Mucosa of rectum (tissue), 2 donors: ENCODE measurements around the gene SPATA45.
"Not testable (repeated sequence)": the region's sequence is repeated elsewhere in the genome, so short reads cannot be mapped to it uniquely, and the experiment has no call there.

Source experiments
- H3K27ac ChIP-seq, 2 donors: one replicate each; pipeline ENCODE4 v1.7.0; 2013; ENCODE audit warnings: inconsistent platforms in 2 of 2, low read depth in 2 of 2, low read length in 2 of 2
- H3K27me3 ChIP-seq, 2 donors: one replicate each; pipeline ENCODE4 v1.7.0; 2013; ENCODE audit warnings: low read length in 2 of 2; ENCODE audit not compliant: control insufficient read depth in 2 of 2, insufficient read depth in 2 of 2
- H3K36me3 ChIP-seq, 2 donors: one replicate each; pipeline ENCODE4 v1.7.0; 2013; ENCODE audit warnings: low read length in 2 of 2; ENCODE audit not compliant: control insufficient read depth in 2 of 2, insufficient read depth in 2 of 2
- H3K4me1 ChIP-seq, 2 donors: one replicate each; pipeline ENCODE4 v1.7.0; 2013; ENCODE audit warnings: low read length in 2 of 2, mild to moderate bottlenecking in 1 of 2; ENCODE audit not compliant: control insufficient read depth in 2 of 2, insufficient read depth in 2 of 2
- H3K4me3 ChIP-seq, 2 donors: one replicate each; pipeline ENCODE4 v1.7.0; 2013; ENCODE audit warnings: low read length in 2 of 2
- H3K9ac ChIP-seq, 2 donors: one replicate each; pipeline ENCODE4 v1.7.0; 2013; ENCODE audit warnings: low read length in 2 of 2, low read depth in 1 of 2, mild to moderate bottlenecking in 1 of 2
- H3K9me3 ChIP-seq, 2 donors: one replicate each; pipeline ENCODE4 v1.7.0; 2013; ENCODE audit warnings: low read length in 2 of 2; ENCODE audit not compliant: control insufficient read depth in 2 of 2
- donor health status: healthy.
- donor health status: Normal muscosa, but diverticular disease.

SPATA45 gene

DNA sequence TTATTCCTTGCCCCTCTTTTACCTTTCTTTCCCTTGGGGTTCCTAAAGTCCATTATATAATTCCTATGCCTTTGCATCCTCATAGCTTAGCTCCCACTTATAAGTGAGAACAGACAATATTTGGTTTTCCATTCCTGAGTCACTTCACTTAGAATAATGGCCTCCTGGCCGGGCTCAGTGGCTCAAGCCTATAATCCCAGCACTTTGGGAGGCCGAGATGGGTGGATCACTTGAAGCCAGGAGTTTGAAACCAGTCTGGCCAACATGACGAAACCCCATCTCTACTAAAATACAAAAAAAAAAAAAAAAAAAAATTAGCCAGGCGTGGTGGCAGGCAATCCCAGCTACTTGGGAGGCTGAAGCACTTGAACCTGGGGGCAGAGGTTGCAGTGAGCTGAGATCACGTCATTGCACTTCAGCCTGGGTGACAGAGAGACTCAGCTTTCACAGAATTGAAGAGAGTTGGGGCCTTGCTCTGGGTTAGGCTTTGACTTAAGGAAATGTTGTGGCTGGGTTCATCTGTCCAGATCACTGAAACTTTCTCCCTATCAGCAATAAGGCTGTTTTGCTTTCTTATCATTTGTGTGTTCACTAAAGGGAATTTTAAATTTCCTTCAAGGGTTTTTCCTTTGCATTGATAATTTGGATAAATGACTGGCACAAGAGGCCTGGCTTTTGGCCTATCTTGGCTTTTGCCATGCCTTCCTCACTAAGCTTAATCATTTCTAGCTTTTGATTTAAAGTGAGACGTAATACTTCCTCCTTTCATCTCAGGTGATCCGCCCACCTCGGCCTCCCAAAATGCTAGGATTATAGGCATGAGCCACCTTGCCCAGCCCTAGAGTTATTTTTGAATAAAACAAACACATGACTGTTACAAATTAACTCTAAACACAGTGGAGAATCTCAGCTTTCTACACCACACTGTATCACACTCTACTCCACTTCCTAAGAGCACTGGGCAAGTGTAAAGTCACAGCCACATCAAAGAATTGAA lies 13.9 kb downstream of the SPATA45 start:
- H3K4me3 ChIP-seq, H3K9me3 ChIP-seq, H3K27me3 ChIP-seq, H3K36me3 ChIP-seq, H3K4me1 ChIP-seq, H3K9ac ChIP-seq: not testable (repeated sequence)
- H3K27ac ChIP-seq = peak overlapping the region; percentile 58 to 72

DNA sequence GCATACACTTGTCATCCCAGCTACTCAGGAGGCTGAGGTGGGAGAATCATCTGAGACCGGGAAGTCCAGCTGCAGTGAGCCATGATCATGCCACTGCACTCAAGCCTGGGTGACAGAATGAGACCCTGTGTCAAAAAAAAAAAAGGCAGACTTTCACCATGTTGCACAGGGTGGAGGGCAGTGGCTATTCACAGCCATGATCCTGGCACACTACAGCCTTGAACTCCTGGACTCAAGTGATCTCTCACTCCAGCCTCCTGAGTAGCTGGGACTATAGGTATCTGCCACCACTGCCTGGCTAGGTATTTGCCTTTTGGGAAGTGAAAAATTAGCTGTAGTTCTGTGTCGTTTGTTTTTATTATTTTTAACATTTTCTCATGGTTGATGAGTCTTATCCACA lies 19.1 kb downstream of the SPATA45 start:
- Histone ChIP-seq H3K9ac (no peak overlapping the region), H3K36me3 (no peaks in the 10 kb centered on the region), H3K27ac (peak overlapping the region; percentile 3 to 63), H3K4me3 (no peak overlapping the region), H3K9me3 (peaks cover 7 to 10% of the 10 kb centered on the region in 2 donors), H3K4me1 (peaks cover 10 to 14% of the 10 kb centered on the region in 2 donors), H3K27me3 (no peaks in the 10 kb centered on the region)

DNA sequence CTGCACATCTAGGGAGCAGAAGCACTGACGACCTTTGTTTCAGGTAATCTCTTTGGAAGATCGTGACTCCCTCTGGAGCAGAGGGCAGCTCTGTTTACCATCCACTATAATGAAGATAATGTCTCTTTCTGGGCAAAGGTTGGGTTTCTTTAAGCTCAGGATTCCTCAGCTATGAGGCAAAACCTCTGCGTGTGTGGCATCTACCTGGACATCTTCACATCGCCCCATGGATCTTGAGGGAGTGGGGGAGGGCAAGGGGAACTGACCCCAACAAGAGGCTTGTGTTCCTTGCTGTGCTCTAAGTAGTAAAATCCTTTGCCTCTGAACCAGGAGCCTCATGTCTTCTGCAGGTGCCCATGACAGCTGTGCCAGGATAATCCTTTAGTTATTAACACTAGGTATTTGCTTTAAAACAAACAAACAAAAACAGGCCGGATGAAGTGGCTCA lies 19.6 kb downstream of the SPATA45 start:
- no peak overlapping the region for H3K9ac ChIP-seq
- H3K36me3 ChIP-seq = no peaks in the 10 kb centered on the region
- H3K4me1 ChIP-seq = peaks cover 9 to 14% of the 10 kb centered on the region in 2 donors
- no peaks in the 10 kb centered on the region for H3K27me3 ChIP-seq
- peak overlapping the region in 1 of 2 donors; percentile 31 for H3K4me3 ChIP-seq
- peak overlapping the region; percentile 3 to 63 for H3K27ac ChIP-seq
- H3K9me3 ChIP-seq = peaks cover 7 to 10% of the 10 kb centered on the region in 2 donors

GRCh38 chr1:212827171-212827776 lies 20.2 kb downstream of the SPATA45 start:
- H3K9me3 ChIP-seq = peaks cover 7 to 10% of the 10 kb centered on the region in 2 donors
- peak overlapping the region in 1 of 2 donors; percentile 31 for H3K4me3 ChIP-seq
- no peaks in the 10 kb centered on the region for H3K36me3 ChIP-seq
- H3K4me1 ChIP-seq = peaks cover 5 to 14% of the 10 kb centered on the region in 2 donors
- no peaks in the 10 kb centered on the region for H3K27me3 ChIP-seq
- H3K9ac ChIP-seq = no peak overlapping the region
- peak overlapping the region; percentile 32 for H3K27ac ChIP-seq

DNA sequence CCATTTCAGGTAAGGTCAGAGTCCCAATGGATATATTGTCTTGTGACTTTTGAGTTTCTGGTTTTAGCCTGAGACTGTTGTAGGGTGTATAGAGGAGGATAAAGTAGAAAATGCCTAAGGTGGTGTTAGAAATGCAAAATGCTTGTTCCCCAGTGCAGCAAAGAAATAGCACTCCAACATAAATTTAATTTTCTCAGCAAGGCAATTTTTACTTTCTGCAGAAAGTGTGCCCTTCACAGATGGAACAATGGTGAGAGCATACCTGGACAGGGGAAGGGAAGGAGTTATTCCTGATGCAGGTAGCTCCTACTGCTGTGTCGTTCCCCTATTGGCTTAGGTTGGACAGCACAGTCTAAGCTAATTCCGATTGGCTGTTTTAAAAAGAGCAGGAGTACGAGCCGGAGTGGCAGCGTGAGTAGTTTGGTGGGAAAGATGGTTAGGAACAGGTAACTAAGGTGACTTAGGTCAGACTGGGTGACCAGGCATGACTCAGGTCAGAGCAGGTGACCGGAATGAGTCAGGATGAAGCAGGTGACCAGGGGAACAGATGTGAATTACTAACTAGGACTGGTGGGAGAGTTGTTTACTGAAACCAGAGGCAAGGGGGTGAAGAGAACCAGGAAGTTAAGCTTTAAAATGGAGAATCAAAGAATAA lies 21.5 kb downstream of the SPATA45 start:
- no peaks in the 10 kb centered on the region for H3K27me3 ChIP-seq
- H3K9me3 ChIP-seq = peaks cover 7 to 10% of the 10 kb centered on the region in 2 donors
- H3K4me3 ChIP-seq = no peak overlapping the region
- H3K27ac ChIP-seq = no peak overlapping the region
- H3K9ac ChIP-seq = no peak overlapping the region
- peaks cover 5 to 14% of the 10 kb centered on the region in 2 donors for H3K4me1 ChIP-seq
- H3K36me3 ChIP-seq = no peaks in the 10 kb centered on the region

GRCh38 chr1:212824201-212824600 lies 23.2 kb downstream of the SPATA45 start:
- Histone ChIP-seq H3K4me3 (no peak overlapping the region), H3K4me1 (peaks cover 5 to 14% of the 10 kb centered on the region in 2 donors), H3K27ac (no peak overlapping the region), H3K9me3 (peaks cover 7 to 10% of the 10 kb centered on the region in 2 donors), H3K36me3 (no peaks in the 10 kb centered on the region), H3K27me3 (no peaks in the 10 kb centered on the region), H3K9ac (no peak overlapping the region)

DNA sequence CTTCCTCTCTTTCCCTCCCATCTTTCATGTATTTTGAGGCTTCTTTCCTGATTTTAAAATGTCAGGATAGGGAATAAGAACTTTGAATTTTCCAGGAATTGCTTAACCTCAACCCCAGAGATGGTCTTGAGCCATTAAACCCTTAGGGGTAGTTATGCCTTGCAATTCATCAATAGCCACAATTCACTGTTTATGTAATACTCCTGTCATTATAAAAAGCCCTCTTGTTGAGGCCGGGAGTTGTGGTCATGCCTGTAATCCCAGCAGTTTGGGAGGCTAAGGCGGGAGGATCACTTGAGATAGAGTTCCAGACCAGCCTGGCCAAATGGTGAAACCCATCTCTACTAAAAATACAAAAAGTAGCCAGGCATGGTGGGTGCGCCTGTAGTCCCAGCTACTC lies 24.5 kb downstream of the SPATA45 start:
- Histone ChIP-seq H3K27me3 (no peaks in the 10 kb centered on the region), H3K9ac (no peak overlapping the region), H3K27ac (no peak overlapping the region), H3K4me3 (no peak overlapping the region), H3K9me3 (peaks cover 7 to 10% of the 10 kb centered on the region in 2 donors), H3K4me1 (peaks cover under 1 to 7% of the 10 kb centered on the region in 2 donors), H3K36me3 (no peaks in the 10 kb centered on the region)

GRCh38 chr1:212820969-212821368 lies 26.5 kb downstream of the SPATA45 start:
- H3K27me3 ChIP-seq = no peaks in the 10 kb centered on the region
- H3K4me1 ChIP-seq = no peaks in the 10 kb centered on the region
- H3K9ac ChIP-seq = no peak overlapping the region
- H3K36me3 ChIP-seq = no peaks in the 10 kb centered on the region
- peaks cover 5 to 9% of the 10 kb centered on the region in 2 donors for H3K9me3 ChIP-seq
- no peak overlapping the region for H3K27ac ChIP-seq
- H3K4me3 ChIP-seq = no peak overlapping the region

- no peak overlapping the region for H3K9ac ChIP-seq
- no peaks in the 10 kb centered on the region for H3K9me3 ChIP-seq
- H3K4me1 ChIP-seq = no peaks in the 10 kb centered on the region
- no peaks in the 10 kb centered on the region for H3K27me3 ChIP-seq
- H3K36me3 ChIP-seq = no peaks in the 10 kb centered on the region
- no peak overlapping the region for H3K27ac ChIP-seq
- no peak overlapping the region for H3K4me3 ChIP-seq
Observed at GRCh38 chr1:212819726-212820125, 27.7 kb downstream of the SPATA45 start.
